CD4-positive, alpha-beta T cell treated with Interleukin-17A for 1 hour (primary cell): ENCODE data around the gene TMEM79.
A peak's percentile ranks its signal among the peaks of the same experiment; 100 is the strongest.

Source experiments
- DNase-seq: peaks from one replicate; pipeline ENCODE4 v3.0.0-alpha.2; 2020

Gene TMEM79

GRCh38 chr1:156266051-156266450, 18.1 kb upstream of the TMEM79 start:
- DNase-seq, result no peak

GRCh38 chr1:156268336-156268735, 15.8 kb upstream of the TMEM79 start:
- no peak for DNase-seq

- DNase-seq, result no peak
Observed at GRCh38 chr1:156270314-156270713, 13.8 kb upstream of the TMEM79 start.

GRCh38 chr1:156276532-156276931, 7.6 kb upstream of the TMEM79 start:
- no peak for DNase-seq

- DNase-seq, result no peak
Observed at GRCh38 chr1:156276966-156277381, 7.2 kb upstream of the TMEM79 start.

GRCh38 chr1:156279837-156280236, 4.3 kb upstream of the TMEM79 start:
- no peak for DNase-seq

- peak; percentile 29 for DNase-seq
Observed at GRCh38 chr1:156281281-156281680, 2.8 kb upstream of the TMEM79 start.

GRCh38 chr1:156281693-156282478, 2.2 kb upstream of the TMEM79 start:
- peak; percentile 16 for DNase-seq

- peak; percentile 98 for DNase-seq
Observed at GRCh38 chr1:156282479-156283222, 1.5 kb upstream of the TMEM79 start, which contains the start of gene SMG5. Gene SMG5, minus strand, starts transcription at chr1:156282825. Its CDS starts 145 bp downstream, at chr1:156282680.

GRCh38 chr1:156283521-156283920, 604 bp upstream of the TMEM79 start:
- no peak for DNase-seq

- DNase-seq, result no peak
Observed at GRCh38 chr1:156284757-156285156, 632 bp downstream of the TMEM79 start.

- no peak for DNase-seq
Observed at GRCh38 chr1:156285437-156285836, 1.3 kb downstream of the TMEM79 start.

GRCh38 chr1:156286061-156286460, 1.9 kb downstream of the TMEM79 start:
- DNase-seq, result no peak

GRCh38 chr1:156289857-156290256, 5.7 kb downstream of the TMEM79 start:
- DNase-seq, result no peak

GRCh38 chr1:156291226-156292061, 7.3 kb downstream of the TMEM79 start:
- DNase-seq, result peak; percentile 25

- no peak for DNase-seq
Observed at GRCh38 chr1:156293098-156293434, 8.9 kb downstream of the TMEM79 start.

- no peak for DNase-seq
Observed at GRCh38 chr1:156293895-156294294, 9.8 kb downstream of the TMEM79 start.

- DNase-seq, result peak; percentile 67
Observed at GRCh38 chr1:156295391-156295947, 11.3 kb downstream of the TMEM79 start, which contains the start of gene GLMP. Gene GLMP, minus strand, starts transcription at chr1:156295679. Its CDS starts 34 bp downstream, at chr1:156295645.

GRCh38 chr1:156298852-156299357, 14.8 kb downstream of the TMEM79 start, which contains the start of gene VHLL:
Gene VHLL, minus strand, starts transcription at chr1:156299307. Its CDS starts 118 bp downstream, at chr1:156299189.
- no peak for DNase-seq

GRCh38 chr1:156303241-156303640, 19.1 kb downstream of the TMEM79 start:
- no peak for DNase-seq

GRCh38 chr1:156305215-156305614, 21.1 kb downstream of the TMEM79 start:
- DNase-seq, result no peak

- DNase-seq, result no peak
Observed at GRCh38 chr1:156308078-156308477, 24.0 kb downstream of the TMEM79 start.
